Measurements from ENCODE around the gene IGLL5. TPM values are rescaled to one million over a fixed set of nuclear protein-coding genes. Genes with fewer than 3 reads are reported as not detected.
A peak's percentile ranks its signal among the peaks of the same experiment; 100 is the strongest.

IGLL5 gene
- total and polyA plus RNA-seq, 2 of the 13 experiments (the other 11 are each of a cell fraction or from before 2014, with no cell fraction given), result not detected

- no peaks in the 10 kb centered on the region for H3K36me3 ChIP-seq (replicated peaks in 1 of 2; ENCODE audit: control insufficient read depth in 1 of 2, insufficient read depth in 2 of 2, low read length in 2 of 2)
- no peaks in the 10 kb centered on the region for H4K20me1 ChIP-seq (ENCODE audit: insufficient read depth, low read length)
- no peak for DNase-seq (ENCODE audit: low spot score)
- ChIA-PET POLR2A (no interaction called here), CTCF (ENCODE audit: low intra/inter-chr PET ratio, low total read pairs) (no interaction called here)
- TF ChIP-seq ZNF569 (CRISPR knock-in tag; IDR thresholded peaks at IDR 0.05; ENCODE audit: borderline replicate concordance), result no peak
- TF ChIP-seq ZSCAN22 (CRISPR knock-in tag; IDR thresholded peaks at IDR 0.05), result no peak
- TF ChIP-seq ZNF274 (CRISPR knock-in tag; IDR thresholded peaks at IDR 0.05), result no peak
- H3K4me2 ChIP-seq (ENCODE audit: low read depth, low read length), result no peak overlapping the region
- H3K79me2 ChIP-seq (ENCODE audit: insufficient read depth, low read length), result no peaks in the 10 kb centered on the region
- intact Hi-C loops (cut with micrococcal nuclease; ENCODE audit: unreplicated experiment), result no loop called here
- peaks cover 12 to 48% of the 10 kb centered on the region in 2 experiments; a peak in 4 of 5 replicates for H3K27me3 ChIP-seq (ENCODE audit: control insufficient read depth in 1 of 2, insufficient read depth in 2 of 2, low read length in 2 of 2)
- ATAC-seq, result no peak
- FAIRE-seq, result no peak
- BruUV-seq (replicated peaks), result no TSS peak
- H3K4me3 ChIP-seq (replicated peaks in 1 of 3; ENCODE audit: insufficient read depth in 1 of 3, low read depth in 2 of 3, low read length in 3 of 3), result no peak overlapping the region
- H2AFZ ChIP-seq (ENCODE audit: low read length), result no peak overlapping the region
- no peak overlapping the region for H3K27ac ChIP-seq (ENCODE audit: extremely low read length, insufficient read depth, low read length)
- no peaks in the 10 kb centered on the region for H3K4me1 ChIP-seq (ENCODE audit: insufficient read depth, low read length)
- in situ Hi-C loops (cut with HindIII; ENCODE audit: extremely low pct_ligation_motif_present, low pct_unique_long_range_greater_than_20kb), result no loop called here
- no peak overlapping the region for H3K9ac ChIP-seq (ENCODE audit: insufficient read depth, low read depth, low read length)
- WGBS (ENCODE audit: low lambda C conversion rate), result 15% methylated on average over 8 of the region's 21 CpGs
- no peaks in the 10 kb centered on the region for H3K9me3 ChIP-seq (ENCODE audit: low read length)
Measured at GRCh38 chr22:22927196-22927887, 39.7 kb downstream of the IGLL5 start.

GRCh38 chr22:22927888-22928665 is 40.5 kb downstream of the IGLL5 start:
- POLR2A ChIA-PET, result no interaction called here
- ATAC-seq, result no peak

More at GRCh38 chr22:22927888-22928665, 40.5 kb downstream of the IGLL5 start:
- DNase-seq (ENCODE audit: low spot score), result no peak
- no peaks in the 10 kb centered on the region for H3K4me1 ChIP-seq (ENCODE audit: insufficient read depth, low read length)
- TF ChIP-seq ZNF629 (CRISPR knock-in tag; conservative IDR thresholded peaks at IDR 0.05), result peak; percentile 85
- 0 out of 2 replicates have a peak, but pooled peaks have one; percentile 40 for TF ChIP-seq ZNF24 (IDR thresholded peaks at IDR 0.05)
- TF ChIP-seq NCOA2 (CRISPR knock-in tag; IDR thresholded peaks at IDR 0.05), result no peak
- no peak overlapping the region for H3K27ac ChIP-seq (ENCODE audit: extremely low read length, insufficient read depth, low read length)
- intact Hi-C loops (cut with micrococcal nuclease; ENCODE audit: unreplicated experiment) (no loop called here), in situ Hi-C loops (cut with HindIII; ENCODE audit: extremely low pct_ligation_motif_present, low pct_unique_long_range_greater_than_20kb) (no loop called here)
- peaks cover 12 to 46% of the 10 kb centered on the region in 2 experiments; a peak in 4 of 5 replicates for H3K27me3 ChIP-seq (ENCODE audit: control insufficient read depth in 1 of 2, insufficient read depth in 2 of 2, low read length in 2 of 2)
- no peak overlapping the region for H3K9ac ChIP-seq (ENCODE audit: insufficient read depth, low read depth, low read length)
- no peak overlapping the region for H2AFZ ChIP-seq (ENCODE audit: low read length)
- no peaks in the 10 kb centered on the region for H3K36me3 ChIP-seq (replicated peaks in 1 of 2; ENCODE audit: control insufficient read depth in 1 of 2, insufficient read depth in 2 of 2, low read length in 2 of 2)
- 0% methylated on average over 3 of the region's 7 CpGs for WGBS (ENCODE audit: low lambda C conversion rate)
- CTCF ChIA-PET (ENCODE audit: low intra/inter-chr PET ratio, low total read pairs), result no interaction called here
- H4K20me1 ChIP-seq (ENCODE audit: insufficient read depth, low read length), result no peaks in the 10 kb centered on the region
- no peak overlapping the region for H3K4me2 ChIP-seq (ENCODE audit: low read depth, low read length)
- H3K4me3 ChIP-seq (replicated peaks in 1 of 3; ENCODE audit: insufficient read depth in 1 of 3, low read depth in 2 of 3, low read length in 3 of 3), result no peak overlapping the region
- no peak for FAIRE-seq
- no TSS peak for BruUV-seq (replicated peaks)
- H3K9me3 ChIP-seq (ENCODE audit: low read length), result no peaks in the 10 kb centered on the region
- H3K79me2 ChIP-seq (ENCODE audit: insufficient read depth, low read length), result no peaks in the 10 kb centered on the region
